Head of caudate nucleus (tissue), 42 donors: ENCODE results near the gene ACTN4.
"Not testable (repeated sequence)": the region's sequence is repeated elsewhere in the genome, so short reads cannot be mapped to it uniquely, and the experiment has no call there.

Source experiments
- DNase-seq, 42 donors: peaks; one replicate each; pipeline versions ENCODE4 v3.0.0 to v3.0.0-alpha.2; 2020 to 2021; ENCODE audit warnings: mixed read lengths in 7 of 42
- intact Hi-C: fragments of 100-400 bp; cut with DNase I; formaldehyde crosslinking; loops from one replicate; pipeline ENCODE4 v1.15.0; 2022

Gene ACTN4

GRCh38 chr19:38765214-38765613 is 117.8 kb downstream of the ACTN4 start:
- DNase-seq, result no peak
- intact Hi-C loops, result no loop called here

DNA sequence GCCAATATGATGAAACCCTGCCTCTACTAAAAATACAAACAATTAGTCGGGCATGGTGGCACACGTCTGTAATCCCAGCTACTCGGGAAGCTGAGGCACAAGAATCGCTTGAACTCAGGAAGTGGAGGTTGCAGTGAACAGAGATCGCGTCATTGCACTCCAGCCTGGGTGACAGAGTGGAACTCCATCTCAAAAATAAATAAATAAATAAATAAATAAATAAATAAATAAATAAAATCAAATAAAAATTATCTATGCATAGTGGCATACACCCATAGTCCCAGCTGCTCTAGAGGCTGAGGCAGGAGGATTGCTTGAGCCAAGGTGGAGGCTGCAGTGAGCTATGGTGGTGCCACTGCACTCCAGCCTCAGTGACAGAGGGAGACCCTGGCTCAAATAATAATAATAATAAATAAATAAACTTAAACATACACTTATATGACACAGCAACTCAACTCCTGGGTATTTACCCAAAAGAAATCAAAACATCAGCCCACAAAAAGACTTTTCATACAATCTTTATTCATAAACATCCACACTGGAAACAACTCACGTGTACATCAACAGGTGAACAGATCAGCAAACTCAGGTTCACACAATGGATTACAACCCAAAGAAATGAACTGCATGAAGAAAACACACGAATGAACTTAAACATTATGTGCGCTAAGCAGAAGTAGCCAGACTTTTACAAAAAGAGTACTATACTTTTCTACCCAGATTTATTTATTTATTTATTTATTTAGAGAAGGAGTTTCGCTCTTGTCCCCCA is 119.0 kb downstream of the ACTN4 start:
- DNase-seq, result no peak
- intact Hi-C loops, result no loop called here

DNA sequence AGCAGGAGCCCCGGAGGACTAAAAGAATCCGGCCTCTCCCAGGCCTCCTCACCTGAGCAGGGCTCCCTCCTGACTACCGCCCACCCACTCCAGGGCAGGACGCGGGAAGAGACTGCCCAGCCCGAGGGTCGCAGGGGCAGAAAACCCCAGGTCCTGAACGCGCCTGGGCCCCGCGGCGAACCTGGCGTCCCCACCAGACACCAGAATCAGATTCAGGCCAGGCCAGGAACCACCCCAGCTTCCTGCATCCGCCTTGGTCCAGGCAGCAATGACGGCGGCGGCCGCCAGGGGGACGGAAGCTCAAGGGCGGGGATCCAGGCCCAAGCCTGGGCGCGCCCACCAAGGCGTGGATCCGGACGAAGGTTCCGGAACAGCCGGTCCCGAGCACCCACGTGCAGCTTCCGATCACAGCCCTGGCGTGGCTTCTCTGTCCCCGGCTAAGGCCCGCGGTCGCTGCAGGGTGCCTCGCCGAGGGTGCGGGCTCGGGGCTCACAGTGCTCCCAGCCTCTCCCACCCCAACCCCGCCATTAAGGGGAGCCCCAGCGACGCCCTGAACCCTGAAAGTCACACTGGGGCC is 122.3 kb downstream of the ACTN4 start:
- DNase-seq, result peak; percentile 6 to 87 (median 60)
- intact Hi-C loops, result no loop called here

DNA sequence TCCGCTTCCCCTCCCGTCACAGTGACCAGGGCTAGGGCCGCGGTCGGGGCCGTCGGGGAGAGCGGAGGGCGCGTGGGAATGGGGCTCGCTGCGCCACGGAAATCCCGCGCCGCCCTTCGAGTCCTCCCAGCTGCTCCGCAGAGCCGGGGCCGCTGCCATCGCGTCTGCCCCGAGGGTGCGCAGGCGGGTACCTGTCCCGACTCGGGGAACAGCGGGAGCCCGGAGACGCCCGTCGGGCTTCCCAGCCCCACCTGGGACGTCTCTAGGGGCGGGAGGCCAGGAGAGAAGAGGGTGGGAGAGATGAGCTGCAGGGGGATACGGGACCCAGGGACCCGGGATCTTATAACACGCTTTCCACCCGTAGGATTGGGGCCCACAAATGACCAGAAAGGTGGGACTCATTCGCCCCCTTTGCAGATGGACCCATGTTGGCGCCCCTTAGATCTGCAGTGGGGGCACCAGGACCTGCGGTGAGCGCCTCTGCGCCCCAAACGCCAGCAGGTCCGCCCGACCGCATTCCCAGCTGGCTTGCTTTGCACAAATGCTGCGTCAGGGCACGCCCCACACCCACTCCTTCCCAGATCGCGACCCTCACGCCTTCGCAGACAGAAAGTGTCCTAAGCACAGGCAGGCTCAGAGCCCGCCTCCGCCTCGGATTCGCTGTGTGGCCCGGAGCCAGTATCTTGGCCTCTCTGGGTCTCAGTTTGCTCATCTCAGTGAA is 122.9 kb downstream of the ACTN4 start:
- intact Hi-C loops, DNase-seq: not testable (repeated sequence)

GRCh38 chr19:38770949-38771275 is 123.5 kb downstream of the ACTN4 start:
- intact Hi-C loops, DNase-seq: not testable (repeated sequence)

DNA sequence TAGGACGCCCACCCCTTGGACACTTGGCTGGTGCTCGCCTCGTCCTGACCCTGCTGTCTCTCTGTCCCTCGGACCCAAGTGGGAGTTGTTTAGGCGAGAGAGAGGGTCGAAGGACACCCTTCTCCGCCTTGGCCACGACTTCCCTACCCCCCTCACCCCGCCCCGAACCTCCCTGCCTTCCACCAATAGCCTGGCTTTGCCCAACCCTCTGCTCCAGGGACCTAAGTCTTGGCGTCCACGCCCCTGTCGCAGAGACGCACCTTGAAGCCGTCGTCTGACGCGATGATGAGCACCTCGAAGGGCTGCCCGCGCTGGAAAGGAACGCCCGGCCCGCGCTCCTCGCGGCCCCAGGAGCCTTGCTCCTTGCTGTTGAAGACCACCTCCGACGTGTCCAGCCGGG is 124.1 kb downstream of the ACTN4 start:
- DNase-seq, intact Hi-C loops: not testable (repeated sequence)

GRCh38 chr19:38773469-38774177 is 126.2 kb downstream of the ACTN4 start, which contains the start of gene LGALS7:
TSS of gene LGALS7 (minus strand) at chr19:38773517. CDS start at chr19:38773492, 25 bp downstream.
- DNase-seq, result no peak
- intact Hi-C loops, result no loop called here

GRCh38 chr19:38774181-38774950 is 126.9 kb downstream of the ACTN4 start:
- DNase-seq, result no peak
- intact Hi-C loops, result no loop called here

GRCh38 chr19:38778733-38779132 is 131.3 kb downstream of the ACTN4 start:
- DNase-seq, result no peak
- intact Hi-C loops, result no loop called here

GRCh38 chr19:38780443-38780842 is 133.0 kb downstream of the ACTN4 start:
- DNase-seq, result no peak
- intact Hi-C loops, result no loop called here

- intact Hi-C loops, result no loop called here
- no peak for DNase-seq
Measured at GRCh38 chr19:38781058-38781457, 133.6 kb downstream of the ACTN4 start.
